ENCODE results near the gene KCNMA1. TPM values are rescaled to one million over a fixed set of nuclear protein-coding genes. Genes with fewer than 3 reads are reported as not detected.

The KCNMA1 gene
- total RNA-seq, 1 donor from 2014 or later = 95.5 TPM

- Mint-ChIP-seq H3K27ac (ENCODE audit: unreplicated experiment) (no peak overlapping the region), H3K4me3 (ENCODE audit: unreplicated experiment) (no peak overlapping the region), H3K27me3 (ENCODE audit: unreplicated experiment) (no peaks in the 10 kb centered on the region), H3K9me3 (ENCODE audit: unreplicated experiment) (no peaks in the 10 kb centered on the region), H3K36me3 (ENCODE audit: unreplicated experiment) (no peaks in the 10 kb centered on the region), H3K4me1 (ENCODE audit: unreplicated experiment) (peaks cover 9% of the 10 kb centered on the region)
- DNase-seq (ENCODE audit: extremely low spot score, unreplicated experiment) = no peak
- TF ChIP-seq CTCF (IDR thresholded peaks at IDR 0.05) = no peak
These were observed 373.1 kb downstream of the KCNMA1 start for GRCh38 chr10:77264527-77264926.

GRCh38 chr10:77264107-77264506 lies 373.5 kb downstream of the KCNMA1 start:
- DNase-seq (ENCODE audit: extremely low spot score, unreplicated experiment) = no peak
- H3K4me1 Mint-ChIP-seq (ENCODE audit: unreplicated experiment) = peaks cover 9% of the 10 kb centered on the region
- no peak overlapping the region for H3K27ac Mint-ChIP-seq (ENCODE audit: unreplicated experiment)
- no peaks in the 10 kb centered on the region for H3K36me3 Mint-ChIP-seq (ENCODE audit: unreplicated experiment)
- no peak overlapping the region for H3K4me3 Mint-ChIP-seq (ENCODE audit: unreplicated experiment)
- H3K9me3 Mint-ChIP-seq (ENCODE audit: unreplicated experiment) = no peaks in the 10 kb centered on the region
- no peak for TF ChIP-seq CTCF (IDR thresholded peaks at IDR 0.05)
- H3K27me3 Mint-ChIP-seq (ENCODE audit: unreplicated experiment) = no peaks in the 10 kb centered on the region

DNA sequence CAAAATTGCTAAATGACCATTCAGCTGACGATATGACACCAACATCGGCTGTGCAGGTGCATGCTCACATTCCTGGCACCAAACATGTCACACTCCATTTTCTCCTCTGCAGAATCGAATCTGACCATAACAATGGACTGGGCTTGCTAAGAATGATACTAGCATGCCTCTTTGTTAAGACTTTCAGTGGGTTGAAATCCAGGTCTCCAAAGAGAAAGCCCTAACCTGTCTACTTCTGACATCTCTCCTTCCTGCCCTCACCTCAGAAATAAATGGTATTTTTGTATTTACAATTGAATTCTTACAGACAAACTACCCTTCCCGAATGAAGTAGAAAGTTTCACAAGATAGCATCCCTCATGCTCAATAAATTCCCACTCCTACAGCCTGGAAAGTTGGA lies 373.9 kb downstream of the KCNMA1 start:
- Mint-ChIP-seq H3K27me3 (ENCODE audit: unreplicated experiment) (no peaks in the 10 kb centered on the region), H3K36me3 (ENCODE audit: unreplicated experiment) (no peaks in the 10 kb centered on the region), H3K27ac (ENCODE audit: unreplicated experiment) (no peak overlapping the region), H3K4me3 (ENCODE audit: unreplicated experiment) (no peak overlapping the region), H3K9me3 (ENCODE audit: unreplicated experiment) (no peaks in the 10 kb centered on the region), H3K4me1 (ENCODE audit: unreplicated experiment) (peaks cover 9% of the 10 kb centered on the region)
- DNase-seq (ENCODE audit: extremely low spot score, unreplicated experiment) = no peak
- TF ChIP-seq CTCF (IDR thresholded peaks at IDR 0.05) = no peak

- Mint-ChIP-seq H3K9me3 (ENCODE audit: unreplicated experiment) (no peaks in the 10 kb centered on the region), H3K27me3 (ENCODE audit: unreplicated experiment) (no peaks in the 10 kb centered on the region), H3K4me1 (ENCODE audit: unreplicated experiment) (no peaks in the 10 kb centered on the region), H3K36me3 (ENCODE audit: unreplicated experiment) (peaks cover 2% of the 10 kb centered on the region), H3K27ac (ENCODE audit: unreplicated experiment) (no peak overlapping the region), H3K4me3 (ENCODE audit: unreplicated experiment) (no peak overlapping the region)
- no peak for DNase-seq (ENCODE audit: extremely low spot score, unreplicated experiment)
- TF ChIP-seq CTCF (IDR thresholded peaks at IDR 0.05) = no peak
These were observed 376.5 kb downstream of the KCNMA1 start for GRCh38 chr10:77261146-77261545.

DNA sequence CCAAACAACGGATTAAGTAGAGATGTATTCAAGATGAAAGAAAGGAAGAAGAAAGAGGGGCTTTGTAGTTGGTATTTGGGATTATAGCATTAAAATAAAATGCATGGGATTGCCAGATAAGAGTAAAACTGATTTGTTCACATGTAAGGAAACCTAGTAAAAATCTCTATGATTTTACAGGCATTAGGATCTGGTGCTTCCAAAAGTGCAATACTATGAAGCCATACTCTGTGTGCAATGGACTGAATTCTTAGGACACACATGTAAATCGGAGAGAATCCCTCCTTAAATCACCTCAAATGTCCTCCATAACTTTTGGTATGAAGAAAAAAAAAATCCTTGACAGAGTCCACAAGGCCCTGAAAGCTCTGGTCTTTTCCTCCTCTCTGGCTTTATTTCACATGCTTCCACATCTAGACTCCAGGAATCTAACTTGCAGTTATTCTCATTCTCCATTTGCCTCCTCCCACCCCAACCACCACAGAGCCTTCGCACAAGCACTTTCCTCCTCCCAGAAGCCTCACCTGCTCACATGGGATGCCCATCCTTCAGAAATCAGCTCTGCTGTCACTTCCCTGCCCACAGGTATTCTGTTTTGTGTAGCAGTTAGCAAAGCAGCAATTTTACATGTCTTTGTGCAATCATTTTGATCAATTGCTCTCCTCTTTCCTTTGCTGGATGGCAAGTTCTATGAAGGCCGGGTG lies 378.3 kb downstream of the KCNMA1 start:
- Mint-ChIP-seq H3K4me1 (ENCODE audit: unreplicated experiment) (peaks cover 4% of the 10 kb centered on the region), H3K27me3 (ENCODE audit: unreplicated experiment) (no peaks in the 10 kb centered on the region), H3K27ac (ENCODE audit: unreplicated experiment) (no peak overlapping the region), H3K4me3 (ENCODE audit: unreplicated experiment) (no peak overlapping the region), H3K9me3 (ENCODE audit: unreplicated experiment) (no peaks in the 10 kb centered on the region), H3K36me3 (ENCODE audit: unreplicated experiment) (peaks cover 2% of the 10 kb centered on the region)
- no peak for DNase-seq (ENCODE audit: extremely low spot score, unreplicated experiment)
- TF ChIP-seq CTCF (IDR thresholded peaks at IDR 0.05) = no peak

All from osteocyte (in vitro differentiated cells).